Esophagus muscularis mucosa (tissue), 4 donors: Measurements from ENCODE around the gene RAB30.

Experiments used
- CTCF ChIP-seq, 3 experiments: fragments of 200-600 bp in 2 of 3; fragments of 450-650 bp in 1 of 3; sonication (generic) in 2 of 3; IDR thresholded peaks; one replicate each; pipeline ENCODE4 v1.5.1; 2017 to 2019; ENCODE audit warnings: antibody characterized with exemption in 3 of 3, mild to moderate bottlenecking in 2 of 3, moderate library complexity in 1 of 3
- EP300 ChIP-seq: sonication (generic); formaldehyde crosslinking; IDR thresholded peaks from one replicate; pipeline ENCODE4 v1.6.1; 2017; ENCODE audit warnings: antibody characterized with exemption
- POLR2A ChIP-seq: fragments of 450-650 bp; IDR thresholded peaks from one replicate; pipeline ENCODE4 v1.6.1; 2017; ENCODE audit warnings: antibody characterized with exemption, moderate library complexity, mild to moderate bottlenecking, low read depth
- POLR2AphosphoS5 ChIP-seq, 2 donors: sonication (generic); formaldehyde crosslinking; IDR thresholded peaks; one replicate each; pipeline ENCODE4 v1.6.1; 2017; ENCODE audit warnings: antibody characterized with exemption in 2 of 2

GRCh38 chr11:83119216-83119615, 47.5 kb upstream of the RAB30 start:
- no peak for TF ChIP-seq CTCF (IDR thresholded peaks at IDR 0.05)
- TF ChIP-seq POLR2A: no peak
- TF ChIP-seq POLR2AphosphoS5 (IDR thresholded peaks at IDR 0.05): no peak
- no peak for TF ChIP-seq EP300
